H1 (cell line): ENCODE measurements around the gene OSGEP. TPM values are rescaled to one million over a fixed set of nuclear protein-coding genes. Genes with fewer than 3 reads are reported as not detected.

Experiments
- CEBPB ChIP-seq: IDR thresholded peaks from 2 replicates; pipeline ENCODE4 v1.6.1; 2012; ENCODE audit warnings: low read depth, low read length
- JUND ChIP-seq: IDR thresholded peaks from 2 replicates; pipeline ENCODE4 v1.6.1; 2011; ENCODE audit warnings: mild to moderate bottlenecking, improper control_type of control experiment, low read length
- POU5F1 ChIP-seq: IDR thresholded peaks from 2 replicates; pipeline ENCODE4 v1.6.1; 2011; ENCODE audit warnings: low read depth, mild to moderate bottlenecking, low read length, moderate library complexity
- RNF2 ChIP-seq: fragments of 200-900, 300-1000 bp; sonication (generic); IDR thresholded peaks from 2 replicates; pipeline ENCODE4 v1.7.1; 2016; ENCODE audit warnings: borderline replicate concordance, low read depth, mild to moderate bottlenecking, antibody characterized with exemption, low read length; ENCODE audit not compliant: poor library complexity, severe bottlenecking; ENCODE audit errors: missing control alignments
- TAF7 ChIP-seq: optimal IDR thresholded peaks from 2 replicates; pipeline ENCODE3; 2011; ENCODE audit warnings: low read depth, mild to moderate bottlenecking, inconsistent platforms, low read length, moderate library complexity, borderline replicate concordance
- ZNF274 ChIP-seq: IDR thresholded peaks from 2 replicates; pipeline ENCODE4 v1.7.0; 2012; ENCODE audit warnings: low read length, borderline replicate concordance; ENCODE audit errors: extremely low read depth
- polyA plus RNA-seq, 7 experiments: library from polyadenylated mRNA; depleted of rRNA in 3 of 7; stranded (reverse) in 5 of 7; unstranded in 2 of 7; fragments of >200 nt in 5 of 7; fragments of 200-250 nt in 2 of 7; gene quantifications; 1 replicate in 5 of 7; 2 replicates in 1 of 7; 4 replicates in 1 of 7; pipeline versions ENCODE4 v1.2.1 to v1.2.3, GENCODE V29; 2011 to 2013; ENCODE audit warnings: missing spikeins in 2 of 7, mixed read lengths in 2 of 7
- total RNA-seq: library from RNA; stranded (reverse); fragmentation: NEBNext Ultra II Directional; extraction: Animal tissue kit (Norgen Biotek cat#: 25700); gene quantifications from 2 replicates; pipeline ENCODE4 v1.2.1, GENCODE V29; 2021
- TF ChIP-seq, protein P1 (sequence below): IDR thresholded peaks from 2 replicates; pipeline ENCODE4 v1.6.1; 2011; ENCODE audit warnings: low read length, improper control_type of control experiment

Gene OSGEP
- total and polyA plus RNA-seq, 2 of the 8 experiments (the other 6 are each of a cell fraction or from before 2014, with no cell fraction given) = 34.4 to 78.6 TPM

DNA sequence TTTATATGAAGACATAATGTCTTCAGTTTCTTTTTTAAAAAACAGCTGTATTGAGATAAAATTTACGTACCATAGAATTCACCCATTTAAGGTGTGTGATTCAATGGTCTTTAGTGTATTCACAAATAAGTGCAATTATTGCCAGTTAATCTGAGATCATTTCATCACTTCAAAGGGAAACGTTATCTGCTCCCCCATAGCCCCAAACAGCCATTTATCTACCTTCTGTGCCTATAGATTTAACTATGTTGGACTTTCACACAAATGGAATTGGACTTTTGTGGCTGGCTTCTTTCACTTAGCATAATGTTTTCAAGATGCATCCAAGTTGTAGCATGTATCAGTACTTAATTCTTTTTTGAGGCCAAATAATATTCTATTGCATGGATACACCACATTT lies 24.3 kb upstream of the OSGEP start (continued):
- no peak for TF ChIP-seq TAF7
- TF ChIP-seq ZNF274 = no peak
- TF ChIP-seq, protein P1, sequence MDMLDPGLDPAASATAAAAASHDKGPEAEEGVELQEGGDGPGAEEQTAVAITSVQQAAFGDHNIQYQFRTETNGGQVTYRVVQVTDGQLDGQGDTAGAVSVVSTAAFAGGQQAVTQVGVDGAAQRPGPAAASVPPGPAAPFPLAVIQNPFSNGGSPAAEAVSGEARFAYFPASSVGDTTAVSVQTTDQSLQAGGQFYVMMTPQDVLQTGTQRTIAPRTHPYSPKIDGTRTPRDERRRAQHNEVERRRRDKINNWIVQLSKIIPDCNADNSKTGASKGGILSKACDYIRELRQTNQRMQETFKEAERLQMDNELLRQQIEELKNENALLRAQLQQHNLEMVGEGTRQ = no peak
- TF ChIP-seq JUND = no peak
- no peak for TF ChIP-seq RNF2
- no peak for TF ChIP-seq CEBPB
- no peak for TF ChIP-seq POU5F1
- TF ChIP-seq, all 59 proteins: peak for 0
